ENCODE data around the gene PRPF38A. TPM values are rescaled to one million over a fixed set of nuclear protein-coding genes. Genes with fewer than 3 reads are reported as not detected.
A peak's percentile ranks its signal among the peaks of the same experiment; 100 is the strongest.

Gene PRPF38A
- polyA plus RNA-seq, 1 of the 3 experiments (the other 2 are of a cell fraction): 24.3 TPM

DNA sequence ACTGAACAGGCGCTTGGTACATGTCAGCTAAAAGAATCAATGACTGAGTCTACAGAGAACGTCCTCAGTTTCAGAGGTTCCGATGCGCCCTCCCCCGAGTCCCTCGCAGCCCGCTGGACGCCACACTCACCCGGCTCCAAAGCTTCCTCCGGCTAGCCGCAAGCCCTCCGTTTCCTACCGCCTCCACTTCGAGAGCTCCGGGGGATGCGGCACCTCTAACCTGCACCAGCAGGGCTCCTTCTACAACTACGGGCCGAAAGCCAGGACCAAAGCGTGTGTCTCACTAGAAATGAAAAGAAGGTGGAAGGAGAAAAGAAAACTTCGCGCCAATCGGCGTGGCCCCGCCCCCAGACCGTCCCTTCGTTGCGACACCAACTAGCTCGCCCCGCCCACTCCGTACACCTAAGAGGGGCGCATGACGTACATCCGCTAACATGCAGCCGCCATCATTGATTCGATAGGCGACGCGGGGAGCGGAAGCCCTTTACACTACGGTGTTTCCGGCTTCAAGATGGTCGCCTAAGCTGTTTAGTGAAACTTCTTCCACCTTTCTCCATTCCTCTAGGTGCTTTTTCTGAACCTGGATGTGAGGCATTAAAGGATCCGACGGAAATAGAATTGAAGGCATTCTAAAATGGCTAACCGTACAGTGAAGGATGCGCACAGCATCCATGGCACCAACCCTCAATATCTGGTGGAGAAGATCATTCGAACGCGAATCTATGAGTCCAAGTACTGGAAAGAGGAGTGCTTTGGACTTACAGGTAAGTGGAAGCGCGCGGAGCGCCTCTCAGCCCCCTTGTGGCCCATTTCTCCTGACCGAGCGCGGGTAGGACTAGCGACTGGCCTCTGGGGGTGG lies at the start of gene PRPF38A, which contains the start of gene ORC1 (continued):
- TF ChIP-seq, protein P1, sequence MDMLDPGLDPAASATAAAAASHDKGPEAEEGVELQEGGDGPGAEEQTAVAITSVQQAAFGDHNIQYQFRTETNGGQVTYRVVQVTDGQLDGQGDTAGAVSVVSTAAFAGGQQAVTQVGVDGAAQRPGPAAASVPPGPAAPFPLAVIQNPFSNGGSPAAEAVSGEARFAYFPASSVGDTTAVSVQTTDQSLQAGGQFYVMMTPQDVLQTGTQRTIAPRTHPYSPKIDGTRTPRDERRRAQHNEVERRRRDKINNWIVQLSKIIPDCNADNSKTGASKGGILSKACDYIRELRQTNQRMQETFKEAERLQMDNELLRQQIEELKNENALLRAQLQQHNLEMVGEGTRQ (IDR thresholded peaks at IDR 0.05; ENCODE audit: borderline replicate concordance, low read depth, low read length): no peak
- peak; percentile 64; the same call in 1 of the 2 replicates for TF ChIP-seq ELF1 (IDR thresholded peaks at IDR 0.05)
- TF ChIP-seq GATA2 (CRISPR knock-in tag; IDR thresholded peaks at IDR 0.05): no peak
- no peak for TF ChIP-seq EP300 (IDR thresholded peaks at IDR 0.05; ENCODE audit: borderline replicate concordance in 1 of 2, low read depth in 1 of 2, low read length in 1 of 2)
- TF ChIP-seq, protein P2, sequence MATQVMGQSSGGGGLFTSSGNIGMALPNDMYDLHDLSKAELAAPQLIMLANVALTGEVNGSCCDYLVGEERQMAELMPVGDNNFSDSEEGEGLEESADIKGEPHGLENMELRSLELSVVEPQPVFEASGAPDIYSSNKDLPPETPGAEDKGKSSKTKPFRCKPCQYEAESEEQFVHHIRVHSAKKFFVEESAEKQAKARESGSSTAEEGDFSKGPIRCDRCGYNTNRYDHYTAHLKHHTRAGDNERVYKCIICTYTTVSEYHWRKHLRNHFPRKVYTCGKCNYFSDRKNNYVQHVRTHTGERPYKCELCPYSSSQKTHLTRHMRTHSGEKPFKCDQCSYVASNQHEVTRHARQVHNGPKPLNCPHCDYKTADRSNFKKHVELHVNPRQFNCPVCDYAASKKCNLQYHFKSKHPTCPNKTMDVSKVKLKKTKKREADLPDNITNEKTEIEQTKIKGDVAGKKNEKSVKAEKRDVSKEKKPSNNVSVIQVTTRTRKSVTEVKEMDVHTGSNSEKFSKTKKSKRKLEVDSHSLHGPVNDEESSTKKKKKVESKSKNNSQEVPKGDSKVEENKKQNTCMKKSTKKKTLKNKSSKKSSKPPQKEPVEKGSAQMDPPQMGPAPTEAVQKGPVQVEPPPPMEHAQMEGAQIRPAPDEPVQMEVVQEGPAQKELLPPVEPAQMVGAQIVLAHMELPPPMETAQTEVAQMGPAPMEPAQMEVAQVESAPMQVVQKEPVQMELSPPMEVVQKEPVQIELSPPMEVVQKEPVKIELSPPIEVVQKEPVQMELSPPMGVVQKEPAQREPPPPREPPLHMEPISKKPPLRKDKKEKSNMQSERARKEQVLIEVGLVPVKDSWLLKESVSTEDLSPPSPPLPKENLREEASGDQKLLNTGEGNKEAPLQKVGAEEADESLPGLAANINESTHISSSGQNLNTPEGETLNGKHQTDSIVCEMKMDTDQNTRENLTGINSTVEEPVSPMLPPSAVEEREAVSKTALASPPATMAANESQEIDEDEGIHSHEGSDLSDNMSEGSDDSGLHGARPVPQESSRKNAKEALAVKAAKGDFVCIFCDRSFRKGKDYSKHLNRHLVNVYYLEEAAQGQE (IDR thresholded peaks at IDR 0.05; ENCODE audit: low read depth, low read length): no peak
- TF ChIP-seq, protein P3, sequence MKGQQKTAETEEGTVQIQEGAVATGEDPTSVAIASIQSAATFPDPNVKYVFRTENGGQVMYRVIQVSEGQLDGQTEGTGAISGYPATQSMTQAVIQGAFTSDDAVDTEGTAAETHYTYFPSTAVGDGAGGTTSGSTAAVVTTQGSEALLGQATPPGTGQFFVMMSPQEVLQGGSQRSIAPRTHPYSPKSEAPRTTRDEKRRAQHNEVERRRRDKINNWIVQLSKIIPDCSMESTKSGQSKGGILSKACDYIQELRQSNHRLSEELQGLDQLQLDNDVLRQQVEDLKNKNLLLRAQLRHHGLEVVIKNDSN (IDR thresholded peaks at IDR 0.05; ENCODE audit: borderline replicate concordance, low read depth): no peak
- TF ChIP-seq TAF1 (IDR thresholded peaks at IDR 0.05; ENCODE audit: borderline replicate concordance, low read depth, low read length): peak; percentile 88

DNA sequence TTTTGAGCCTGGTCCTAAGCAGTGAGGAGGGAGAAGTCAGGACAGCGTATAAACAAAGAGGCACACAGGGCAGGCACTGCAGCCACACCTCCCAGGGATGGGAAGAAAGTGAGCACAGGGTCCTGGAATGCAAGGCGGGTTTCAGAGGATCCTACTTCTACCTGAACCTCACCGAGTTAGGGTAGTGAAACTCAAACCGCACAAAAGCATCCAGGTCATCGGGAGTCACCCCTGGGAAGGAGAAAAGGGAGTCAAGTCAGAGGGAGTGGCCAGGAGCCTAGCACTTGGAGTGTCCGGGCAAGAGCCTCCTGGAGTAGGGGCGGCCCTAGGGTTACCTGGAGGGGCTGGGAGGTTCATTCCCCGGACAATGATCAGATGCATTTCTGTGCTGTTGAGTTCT lies 49.0 kb upstream of the PRPF38A start:
- Histone ChIP-seq H3K9ac (no peak overlapping the region), H3K79me2 (ENCODE audit: insufficient read depth) (no peaks in the 10 kb centered on the region), H3K9me2 (no peaks in the 10 kb centered on the region), H3K4me2 (no peak overlapping the region), H3K4me1 (ENCODE audit: control insufficient read depth in 1 of 2, insufficient read depth in 2 of 2, low read depth in 1 of 2, low read length in 1 of 2) (no peaks in the 10 kb centered on the region), H3K27me3 (ENCODE audit: insufficient read depth) (no peaks in the 10 kb centered on the region), H3K9me3 (no peaks in the 10 kb centered on the region), H3K36me3 (replicated peaks in 1 of 2; ENCODE audit: control insufficient read depth in 1 of 2, insufficient read depth in 2 of 2, low read length in 1 of 2) (peaks cover 10 to 90% of the 10 kb centered on the region in 2 experiments), H4K20me1 (ENCODE audit: insufficient read depth) (no peaks in the 10 kb centered on the region), H3F3A (replicated peaks; ENCODE audit: insufficient read depth) (no peaks in the 10 kb centered on the region), H2AFZ (ENCODE audit: low read depth) (no peak overlapping the region), H3K4me3 (ENCODE audit: low read depth in 2 of 2, low read length in 1 of 2) (no peak overlapping the region), H3K27ac (ENCODE audit: low read depth in 2 of 2, low read length in 1 of 2) (no peak overlapping the region)
- no peak for TF ChIP-seq GATA2 (CRISPR knock-in tag; IDR thresholded peaks at IDR 0.05)
- TF ChIP-seq MAX (IDR thresholded peaks at IDR 0.05; ENCODE audit: low read depth): no peak
- TF ChIP-seq, protein P1 (IDR thresholded peaks at IDR 0.05; ENCODE audit: borderline replicate concordance, low read depth, low read length): no peak
- TF ChIP-seq FOSL2 (IDR thresholded peaks at IDR 0.05; ENCODE audit: borderline replicate concordance, low read depth): no peak
- no peak for TF ChIP-seq CHD2 (IDR thresholded peaks at IDR 0.05; ENCODE audit: low read length, partially characterized antibody)
- no peak for TF ChIP-seq JUND (IDR thresholded peaks at IDR 0.05)
- no peak for TF ChIP-seq NFIC (IDR thresholded peaks at IDR 0.05; ENCODE audit: borderline replicate concordance)
- TF ChIP-seq TCF12 (IDR thresholded peaks at IDR 0.05): no peak
- no peak for TF ChIP-seq TAF1 (IDR thresholded peaks at IDR 0.05; ENCODE audit: borderline replicate concordance, low read depth, low read length)
- no peak for TF ChIP-seq RXRA (IDR thresholded peaks at IDR 0.05; ENCODE audit: borderline replicate concordance, low read depth)
- no peak for TF ChIP-seq EZH2phosphoT487 (IDR thresholded peaks at IDR 0.05; ENCODE audit: borderline replicate concordance, low read depth)
- TF ChIP-seq, protein P2 (IDR thresholded peaks at IDR 0.05; ENCODE audit: low read depth, low read length): no peak
- ChIA-PET CTCF (no interaction called here), POLR2A (interaction anchor here (0.6 to 1.1 kb wide), 2 partner anchors 11 to 13 kb away, joined by 3 to 5 read pairs; partner anchors contain the start of gene CC2D1B)
- no peak for DNase-seq
- WGBS (ENCODE audit: low lambda C conversion rate): 94% methylated on average over 6 of the region's 8 CpGs

All from SK-N-SH (cell line).